Tibial nerve (tissue), 4 donors: ENCODE measurements around the gene PSTPIP1.

Experiments used
- CTCF ChIP-seq, 5 experiments: fragments of 200-600 bp in 3 of 5; fragments of 450-650 bp in 2 of 5; sonication (generic) in 3 of 5; IDR thresholded peaks; one replicate each; pipeline ENCODE4 v1.5.1; 2016 to 2019; ENCODE audit warnings: antibody characterized with exemption in 5 of 5, mild to moderate bottlenecking in 3 of 5, moderate library complexity in 2 of 5
- EP300 ChIP-seq, 2 donors: sonication (generic); formaldehyde crosslinking; IDR thresholded peaks; one replicate each; pipeline ENCODE4 v1.6.1; 2017; ENCODE audit warnings: antibody characterized with exemption in 2 of 2, mild to moderate bottlenecking in 1 of 2
- POLR2A ChIP-seq, 2 donors: fragments of 450-650 bp; IDR thresholded peaks; one replicate each; pipeline ENCODE4 v1.6.1; 2017; ENCODE audit warnings: antibody characterized with exemption in 2 of 2, mild to moderate bottlenecking in 2 of 2, moderate library complexity in 2 of 2

- no peak for TF ChIP-seq POLR2A (IDR thresholded peaks at IDR 0.05)
- TF ChIP-seq CTCF (IDR thresholded peaks at IDR 0.05): no peak
- TF ChIP-seq EP300 (IDR thresholded peaks at IDR 0.05): no peak
Observed at GRCh38 chr15:77035999-77036471, 41.1 kb downstream of the PSTPIP1 start.
